ENCODE results near the gene COL23A1.

COL23A1 gene

GRCh38 chr5:178279723-178280438, 310.3 kb downstream of the COL23A1 start:
- Histone ChIP-seq H2BK15ac (replicated peaks; ENCODE audit: low read depth) (no peak overlapping the region), H4K5ac (ENCODE audit: low read length) (no peak overlapping the region), H3K27me3 (ENCODE audit: insufficient read depth, low read length, poor library complexity) (no peaks in the 10 kb centered on the region), H3K79me1 (ENCODE audit: low read length) (no peaks in the 10 kb centered on the region), H3K79me2 (ENCODE audit: control insufficient read depth, insufficient read depth, low read length) (no peaks in the 10 kb centered on the region), H3K4me1 (ENCODE audit: control insufficient read depth, low read depth, low read length) (no peaks in the 10 kb centered on the region), H3K36me3 (ENCODE audit: control insufficient read depth, insufficient read depth, low read length) (no peaks in the 10 kb centered on the region), H4K8ac (ENCODE audit: low read depth, low read length) (no peak overlapping the region), H3K9ac (ENCODE audit: low read length) (peak overlapping the region; percentile 46), H3K56ac (ENCODE audit: low read length) (peak overlapping the region; percentile 67), H3K27ac (ENCODE audit: low read depth, low read length) (no peak overlapping the region), H3K18ac (ENCODE audit: low read length) (no peak overlapping the region), H2AK5ac (ENCODE audit: low read length) (no peak overlapping the region), H3K4ac (ENCODE audit: low read depth, low read length) (no peak overlapping the region), H3K4me2 (ENCODE audit: low read length) (no peak overlapping the region), H3K23ac (ENCODE audit: low read length) (no peak overlapping the region), H3K4me3 (ENCODE audit: low read length) (no peak overlapping the region), H2BK120ac (ENCODE audit: low read depth, low read length) (no peak overlapping the region), H2BK5ac (ENCODE audit: low read length) (no peak overlapping the region)
- no CpG with 5 or more reads among the region's 33 CpGs for WGBS (ENCODE audit: extremely low coverage, insufficient coverage, low lambda C conversion rate)
- peak; percentile 74 for DNase-seq

- H3K79me2 ChIP-seq (ENCODE audit: control insufficient read depth, insufficient read depth, low read length), result no peaks in the 10 kb centered on the region
- no peak overlapping the region for H3K4me2 ChIP-seq (ENCODE audit: low read length)
- H3K27me3 ChIP-seq (ENCODE audit: insufficient read depth, low read length, poor library complexity), result no peaks in the 10 kb centered on the region
- H3K4me1 ChIP-seq (ENCODE audit: control insufficient read depth, low read depth, low read length), result no peaks in the 10 kb centered on the region
- H3K9ac ChIP-seq (ENCODE audit: low read length), result no peak overlapping the region
- no CpG with 5 or more reads among the region's 14 CpGs for WGBS (ENCODE audit: extremely low coverage, insufficient coverage, low lambda C conversion rate)
- no peak overlapping the region for H3K18ac ChIP-seq (ENCODE audit: low read length)
- no peak overlapping the region for H4K5ac ChIP-seq (ENCODE audit: low read length)
- H3K79me1 ChIP-seq (ENCODE audit: low read length), result no peaks in the 10 kb centered on the region
- H3K23ac ChIP-seq (ENCODE audit: low read length), result no peak overlapping the region
- H3K56ac ChIP-seq (ENCODE audit: low read length), result peak overlapping the region; percentile 67
- no peak overlapping the region for H2BK15ac ChIP-seq (replicated peaks; ENCODE audit: low read depth)
- H2AK5ac ChIP-seq (ENCODE audit: low read length), result no peak overlapping the region
- H3K27ac ChIP-seq (ENCODE audit: low read depth, low read length), result no peak overlapping the region
- no peak overlapping the region for H2BK120ac ChIP-seq (ENCODE audit: low read depth, low read length)
- H2BK5ac ChIP-seq (ENCODE audit: low read length), result no peak overlapping the region
- H3K4me3 ChIP-seq (ENCODE audit: low read length), result no peak overlapping the region
- no peak for DNase-seq
- no peaks in the 10 kb centered on the region for H3K36me3 ChIP-seq (ENCODE audit: control insufficient read depth, insufficient read depth, low read length)
- H3K4ac ChIP-seq (ENCODE audit: low read depth, low read length), result no peak overlapping the region
- H4K8ac ChIP-seq (ENCODE audit: low read depth, low read length), result no peak overlapping the region
Observed at GRCh38 chr5:178279026-178279722, 311.0 kb downstream of the COL23A1 start.

- Histone ChIP-seq H2BK120ac (ENCODE audit: low read depth, low read length) (no peak overlapping the region), H3K4me2 (ENCODE audit: low read length) (no peak overlapping the region), H3K4me3 (ENCODE audit: low read length) (no peak overlapping the region), H4K8ac (ENCODE audit: low read depth, low read length) (no peak overlapping the region), H3K27ac (ENCODE audit: low read depth, low read length) (no peak overlapping the region), H3K27me3 (ENCODE audit: insufficient read depth, low read length, poor library complexity) (no peaks in the 10 kb centered on the region), H3K56ac (ENCODE audit: low read length) (peak overlapping the region; percentile 47), H2BK5ac (ENCODE audit: low read length) (no peak overlapping the region), H3K79me2 (ENCODE audit: control insufficient read depth, insufficient read depth, low read length) (no peaks in the 10 kb centered on the region), H4K5ac (ENCODE audit: low read length) (no peak overlapping the region), H3K18ac (ENCODE audit: low read length) (no peak overlapping the region), H2BK15ac (replicated peaks; ENCODE audit: low read depth) (no peak overlapping the region), H3K9ac (ENCODE audit: low read length) (no peak overlapping the region), H3K36me3 (ENCODE audit: control insufficient read depth, insufficient read depth, low read length) (no peaks in the 10 kb centered on the region), H2AK5ac (ENCODE audit: low read length) (no peak overlapping the region), H3K23ac (ENCODE audit: low read length) (no peak overlapping the region), H3K4me1 (ENCODE audit: control insufficient read depth, low read depth, low read length) (no peaks in the 10 kb centered on the region), H3K79me1 (ENCODE audit: low read length) (no peaks in the 10 kb centered on the region), H3K4ac (ENCODE audit: low read depth, low read length) (no peak overlapping the region)
- no CpG with 5 or more reads among the region's 18 CpGs for WGBS (ENCODE audit: extremely low coverage, insufficient coverage, low lambda C conversion rate)
- DNase-seq, result no peak
Observed at GRCh38 chr5:178278358-178279023, 311.7 kb downstream of the COL23A1 start.

GRCh38 chr5:178277866-178278265, 312.3 kb downstream of the COL23A1 start:
- Histone ChIP-seq H3K4me3 (ENCODE audit: low read length) (no peak overlapping the region), H4K8ac (ENCODE audit: low read depth, low read length) (no peak overlapping the region), H3K79me2 (ENCODE audit: control insufficient read depth, insufficient read depth, low read length) (no peaks in the 10 kb centered on the region), H2BK5ac (ENCODE audit: low read length) (no peak overlapping the region), H3K23ac (ENCODE audit: low read length) (no peak overlapping the region), H2BK15ac (replicated peaks; ENCODE audit: low read depth) (no peak overlapping the region), H4K5ac (ENCODE audit: low read length) (no peak overlapping the region), H3K56ac (ENCODE audit: low read length) (no peak overlapping the region), H2AK5ac (ENCODE audit: low read length) (no peak overlapping the region), H3K79me1 (ENCODE audit: low read length) (no peaks in the 10 kb centered on the region), H3K4me2 (ENCODE audit: low read length) (no peak overlapping the region), H3K36me3 (ENCODE audit: control insufficient read depth, insufficient read depth, low read length) (no peaks in the 10 kb centered on the region), H3K4ac (ENCODE audit: low read depth, low read length) (no peak overlapping the region), H3K27me3 (ENCODE audit: insufficient read depth, low read length, poor library complexity) (no peaks in the 10 kb centered on the region), H2BK120ac (ENCODE audit: low read depth, low read length) (no peak overlapping the region), H3K27ac (ENCODE audit: low read depth, low read length) (no peak overlapping the region), H3K4me1 (ENCODE audit: control insufficient read depth, low read depth, low read length) (no peaks in the 10 kb centered on the region), H3K9ac (ENCODE audit: low read length) (no peak overlapping the region), H3K18ac (ENCODE audit: low read length) (no peak overlapping the region)
- DNase-seq, result no peak
- WGBS (ENCODE audit: extremely low coverage, insufficient coverage, low lambda C conversion rate), result no CpG with 5 or more reads among the region's 12 CpGs

GRCh38 chr5:178277346-178277745, 312.8 kb downstream of the COL23A1 start:
- Histone ChIP-seq H3K79me1 (ENCODE audit: low read length) (no peaks in the 10 kb centered on the region), H3K23ac (ENCODE audit: low read length) (no peak overlapping the region), H3K27ac (ENCODE audit: low read depth, low read length) (no peak overlapping the region), H3K4me2 (ENCODE audit: low read length) (no peak overlapping the region), H4K5ac (ENCODE audit: low read length) (no peak overlapping the region), H2BK15ac (replicated peaks; ENCODE audit: low read depth) (no peak overlapping the region), H3K56ac (ENCODE audit: low read length) (no peak overlapping the region), H3K4me3 (ENCODE audit: low read length) (no peak overlapping the region), H2BK5ac (ENCODE audit: low read length) (no peak overlapping the region), H3K18ac (ENCODE audit: low read length) (no peak overlapping the region), H3K4me1 (ENCODE audit: control insufficient read depth, low read depth, low read length) (no peaks in the 10 kb centered on the region), H2BK120ac (ENCODE audit: low read depth, low read length) (no peak overlapping the region), H2AK5ac (ENCODE audit: low read length) (no peak overlapping the region), H3K36me3 (ENCODE audit: control insufficient read depth, insufficient read depth, low read length) (no peaks in the 10 kb centered on the region), H3K79me2 (ENCODE audit: control insufficient read depth, insufficient read depth, low read length) (no peaks in the 10 kb centered on the region), H3K9ac (ENCODE audit: low read length) (no peak overlapping the region), H4K8ac (ENCODE audit: low read depth, low read length) (no peak overlapping the region), H3K4ac (ENCODE audit: low read depth, low read length) (no peak overlapping the region), H3K27me3 (ENCODE audit: insufficient read depth, low read length, poor library complexity) (no peaks in the 10 kb centered on the region)
- WGBS (ENCODE audit: extremely low coverage, insufficient coverage, low lambda C conversion rate), result no CpG with 5 or more reads among the region's 9 CpGs
- DNase-seq, result no peak

Measured in mesendoderm (in vitro differentiated cells).